Spleen (tissue), 7 donors: ENCODE results near the gene GPR142.
"Not testable (repeated sequence)": the region's sequence is repeated elsewhere in the genome, so short reads cannot be mapped to it uniquely, and the experiment has no call there.

Experiments used
- CTCF ChIP-seq, 11 experiments: fragments of 200-600 bp in 7 of 11; fragments of 450-650 bp in 4 of 11; sonication (generic) in 4 of 11; IDR thresholded peaks in 8 of 11; conservative IDR thresholded peaks in 3 of 11; 1 replicate in 7 of 11; 2 replicates in 4 of 11; pipeline versions ENCODE4 v1.4.0 to v1.8.0; 2016 to 2021; ENCODE audit warnings: antibody characterized with exemption in 11 of 11, inconsistent platforms in 4 of 11, mild to moderate bottlenecking in 1 of 11
- POLR2A ChIP-seq, 3 donors: fragments of 450-650 bp; IDR thresholded peaks; one replicate each; pipeline ENCODE4 v1.5.1; 2017; ENCODE audit warnings: antibody characterized with exemption in 3 of 3, mild to moderate bottlenecking in 1 of 3
- POLR2AphosphoS5 ChIP-seq, 3 donors: sonication (generic); formaldehyde crosslinking; IDR thresholded peaks; one replicate each; pipeline ENCODE4 v1.5.1; 2017; ENCODE audit warnings: antibody characterized with exemption in 3 of 3
- donor health status: DM: no; HTN: no; CAD: no; lungs with moderate emphysema.
- donor health status: DM: no; HTN: no; CAD: no.
- donor health status: DM: no; HTN: no; CAD: no.

- not testable (repeated sequence) for TF ChIP-seq CTCF (IDR thresholded peaks at IDR 0.05 in 8 of 11, conservative IDR thresholded peaks at IDR 0.05 in 3 of 11); POLR2A (IDR thresholded peaks at IDR 0.05); POLR2AphosphoS5 (IDR thresholded peaks at IDR 0.05)
Observed at GRCh38 chr17:74405311-74405710, 38.0 kb downstream of the GPR142 start.
